SK-N-SH (cell line): Measurements from ENCODE around the gene RGMA. TPM values are rescaled to one million over a fixed set of nuclear protein-coding genes. Genes with fewer than 3 reads are reported as not detected.

Experiments used
- CTCF ChIA-PET: fragments of 300-600, 350-600 bp; formaldehyde crosslinking; extraction: SDS; loops from one replicate; lab custom pipeline; 2021; lab: Yijun Ruan, JAX
- POLR2A ChIA-PET: fragments of 350-600 bp; sonication (Branson Sonifier 250); formaldehyde crosslinking; extraction: SDS; loops from one replicate; lab custom pipeline; 2020; ENCODE audit warnings: antibody characterized with exemption, inconsistent platforms; lab: Yijun Ruan, JAX
- DNase-seq: peaks from one replicate; pipeline ENCODE4 v3.0.0; 2012
- H2AFZ ChIP-seq: fragments of 200-600 bp; sonication (generic); 2 replicates; pipeline ENCODE4 v1.8.1; 2016; ENCODE audit warnings: antibody characterized with exemption, mild to moderate bottlenecking, low read depth
- H3F3A ChIP-seq: fragments of 200-600 bp; sonication (generic); replicated peaks from 2 replicates; pipeline ENCODE3; 2016; ENCODE audit warnings: antibody characterized with exemption, mild to moderate bottlenecking; ENCODE audit not compliant: insufficient read depth
- H3K27ac ChIP-seq, 2 experiments: fragments of 200-500 bp in 1 of 2; fragments of 200-600 bp in 1 of 2; sonication (Bioruptor generic) in 1 of 2; sonication (generic), shearing (Covaris generic) in 1 of 2; 2 replicates each; pipeline versions ENCODE4 v1.5.1 to v1.6.1; 2014 to 2016; ENCODE audit warnings: low read depth in 2 of 2, inconsistent platforms in 1 of 2, low read length in 1 of 2, mild to moderate bottlenecking in 1 of 2, mixed read lengths in 1 of 2
- H3K27me3 ChIP-seq: fragments of 200-600 bp; sonication (generic), shearing (Covaris generic); 2 replicates; pipeline ENCODE4 v1.6.1; 2016; ENCODE audit warnings: mixed run types; ENCODE audit not compliant: insufficient read depth
- H3K36me3 ChIP-seq, 2 experiments: fragments of 200-500 bp in 1 of 2; fragments of 200-600 bp in 1 of 2; sonication (Bioruptor generic) in 1 of 2; sonication (generic) in 1 of 2; replicated peaks in 1 of 2; 2 replicates each; pipeline versions ENCODE3 to v1.5.1; 2014 to 2016; ENCODE audit warnings: low read length in 1 of 2, mild to moderate bottlenecking in 1 of 2; ENCODE audit not compliant: insufficient read depth in 2 of 2, control insufficient read depth in 1 of 2
- H3K4me1 ChIP-seq, 2 experiments: fragments of 200-500 bp in 1 of 2; fragments of 200-600 bp in 1 of 2; sonication (Bioruptor generic) in 1 of 2; sonication (generic), shearing (Covaris generic) in 1 of 2; 2 replicates each; pipeline versions ENCODE4 v1.5.1 to v1.6.1; 2014 to 2016; ENCODE audit warnings: low read depth in 1 of 2, low read length in 1 of 2, mixed run types in 1 of 2; ENCODE audit not compliant: insufficient read depth in 2 of 2, control insufficient read depth in 1 of 2
- H3K4me2 ChIP-seq: fragments of 200-600 bp; sonication (generic), shearing (Covaris generic); 2 replicates; pipeline ENCODE4 v1.6.1; 2017; ENCODE audit warnings: mixed run types
- H3K4me3 ChIP-seq, 2 experiments: fragments of 200-500 bp in 1 of 2; fragments of 200-600 bp in 1 of 2; sonication (Bioruptor generic) in 1 of 2; sonication (generic), shearing (Covaris generic) in 1 of 2; 2 replicates each; pipeline versions ENCODE4 v1.5.1 to v1.8.1; 2014 to 2016; ENCODE audit warnings: low read depth in 2 of 2, inconsistent platforms in 1 of 2, low read length in 1 of 2, mild to moderate bottlenecking in 1 of 2, mixed read lengths in 1 of 2, moderate library complexity in 1 of 2
- H3K79me2 ChIP-seq: fragments of 200-600 bp; sonication (generic); 2 replicates; pipeline ENCODE4 v1.8.1; 2017; ENCODE audit warnings: mild to moderate bottlenecking; ENCODE audit not compliant: insufficient read depth
- H3K9ac ChIP-seq: fragments of 200-600 bp; sonication (generic); 2 replicates; pipeline ENCODE4 v1.6.1; 2017; ENCODE audit warnings: mixed run types
- H3K9me2 ChIP-seq: fragments of 200-600 bp; sonication (generic); 2 replicates; pipeline ENCODE4 v1.6.1; 2017; ENCODE audit warnings: mixed run types
- H3K9me3 ChIP-seq: fragments of 200-600 bp; sonication (generic); 2 replicates; pipeline ENCODE4 v1.6.1; 2017; ENCODE audit warnings: mixed run types, mild to moderate bottlenecking, moderate library complexity
- H4K20me1 ChIP-seq: fragments of 200-600 bp; sonication (generic); 2 replicates; pipeline ENCODE4 v1.6.1; 2017; ENCODE audit warnings: mild to moderate bottlenecking, mixed run types; ENCODE audit not compliant: insufficient read depth
- CHD2 ChIP-seq: fragments of 150-350 bp; IDR thresholded peaks from 2 replicates; pipeline ENCODE4 v1.6.1; 2018; ENCODE audit warnings: low read length; ENCODE audit not compliant: partially characterized antibody
- EP300 ChIP-seq, 2 experiments: IDR thresholded peaks; 2 replicates each; pipeline versions ENCODE4 v1.4.0 to v1.6.1; 2012; ENCODE audit warnings: borderline replicate concordance in 1 of 2, low read depth in 1 of 2, low read length in 1 of 2
- FOSL2 ChIP-seq: IDR thresholded peaks from 2 replicates; pipeline ENCODE4 v1.4.0; 2012; ENCODE audit warnings: low read depth, mild to moderate bottlenecking, moderate library complexity, borderline replicate concordance
- FOXM1 ChIP-seq: IDR thresholded peaks from 2 replicates; pipeline ENCODE4 v1.4.0; 2012; ENCODE audit warnings: low read depth, mild to moderate bottlenecking
- GABPA ChIP-seq: IDR thresholded peaks from 2 replicates; pipeline ENCODE4 v1.4.0; 2012; ENCODE audit warnings: low read depth, mild to moderate bottlenecking
- IRF3 ChIP-seq: fragments of 150-350 bp; IDR thresholded peaks from 2 replicates; pipeline ENCODE4 v1.6.1; 2016; ENCODE audit warnings: mild to moderate bottlenecking, low read depth, low read length
- JUND ChIP-seq: IDR thresholded peaks from 2 replicates; pipeline ENCODE4 v1.4.0; 2012
- MAX ChIP-seq: IDR thresholded peaks from 2 replicates; pipeline ENCODE4 v1.4.0; 2012; ENCODE audit warnings: low read depth
- MXI1 ChIP-seq: IDR thresholded peaks from 2 replicates; pipeline ENCODE4 v1.6.1; 2012; ENCODE audit warnings: mild to moderate bottlenecking, low read depth, low read length, improper control_type of control experiment
- PBX3 ChIP-seq: IDR thresholded peaks from 2 replicates; pipeline ENCODE4; 2012
- RAD21 ChIP-seq: IDR thresholded peaks from 2 replicates; pipeline ENCODE4 v1.6.1; 2012; ENCODE audit warnings: mild to moderate bottlenecking, low read length
- RCOR1 ChIP-seq: fragments of 150-350 bp; IDR thresholded peaks from 2 replicates; pipeline ENCODE4 v1.6.1; 2017; ENCODE audit warnings: antibody characterized with exemption, low read length
- REST ChIP-seq: IDR thresholded peaks from 2 replicates; pipeline ENCODE4 v1.6.1; 2012; ENCODE audit warnings: mild to moderate bottlenecking, low read depth, low read length, moderate library complexity
- RFX5 ChIP-seq: IDR thresholded peaks from 2 replicates; pipeline ENCODE4 v1.6.1; 2012; ENCODE audit warnings: mild to moderate bottlenecking, improper control_type of control experiment, low read length
- SIN3A ChIP-seq: IDR thresholded peaks from 2 replicates; pipeline ENCODE4 v1.6.1; 2012; ENCODE audit warnings: low read depth, mild to moderate bottlenecking, low read length, moderate library complexity, borderline replicate concordance
- SMC3 ChIP-seq: IDR thresholded peaks from 2 replicates; pipeline ENCODE4 v1.6.1; 2012; ENCODE audit warnings: low read depth, low read length, improper control_type of control experiment
- USF2 ChIP-seq: fragments of 150-350 bp; IDR thresholded peaks from 2 replicates; pipeline ENCODE4 v1.6.1; 2017; ENCODE audit warnings: antibody characterized with exemption, low read length, low read depth, borderline replicate concordance
- WGBS: methylation state at CpG from one replicate; pipeline ENCODE4 v1.1.6; 2017; ENCODE audit warnings: low lambda C conversion rate; 5-methylcytosine and 5-hydroxymethylcytosine counted together
- polyA plus RNA-seq, 3 experiments: library from polyadenylated mRNA; depleted of rRNA; stranded (reverse); fragments of >200 nt; gene quantifications; 2 replicates each; pipeline ENCODE4 v1.2.3, GENCODE V29; 2012
- TF ChIP-seq, protein P1 (sequence below): IDR thresholded peaks from 2 replicates; pipeline ENCODE4 v1.4.0; 2012; ENCODE audit warnings: low read depth, borderline replicate concordance

RGMA gene
- polyA plus RNA-seq, 1 of the 3 experiments (the other 2 are of a cell fraction), result 1.5 TPM

DNA sequence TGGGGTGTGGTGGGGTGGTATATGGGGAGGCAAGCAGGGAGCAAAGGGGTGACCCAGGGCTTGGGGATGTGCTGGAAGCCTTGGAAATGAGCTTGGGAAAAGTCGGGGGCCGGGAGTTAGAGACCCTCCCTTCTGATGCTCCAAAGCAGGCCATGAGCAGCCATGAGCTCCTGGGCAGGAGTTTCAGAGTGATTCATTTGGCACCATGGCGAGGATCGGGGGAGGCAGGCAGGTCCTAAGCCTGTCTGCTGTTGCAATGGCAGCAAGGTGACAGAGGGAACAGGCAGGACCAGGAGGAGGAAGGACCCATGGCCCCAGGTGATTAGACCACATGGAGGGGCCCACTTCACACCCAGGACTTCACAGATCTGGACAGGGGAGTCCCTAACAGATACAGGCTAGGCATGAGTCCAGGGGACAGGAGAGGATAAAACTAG is 21.3 kb downstream of the RGMA start (continued):
- TF ChIP-seq GABPA (no peak), FOSL2 (no peak), JUND (no peak), CHD2 (no peak), USF2 (no peak)
- TF ChIP-seq, all 33 proteins: peak for 0

- POLR2A ChIA-PET, result no interaction called here
Measured at GRCh38 chr15:93066834-93067648, 22.0 kb downstream of the RGMA start.

More at GRCh38 chr15:93066834-93067648, 22.0 kb downstream of the RGMA start:
- H3K27ac ChIP-seq, result no peak overlapping the region
- CTCF ChIA-PET, result interaction anchor here (0.6 to 0.9 kb wide), 2 partner anchors 20 to 99 kb away, joined by 4 to 5 read pairs; no protein-coding TSS in a partner anchor
- H3K4me1 ChIP-seq, result peaks cover 5 to 8% of the 10 kb centered on the region in 2 experiments
- no peaks in the 10 kb centered on the region for H3K9me3 ChIP-seq
- no peak overlapping the region for H3K9ac ChIP-seq
- no peaks in the 10 kb centered on the region; the same call in 1 of the 2 replicates for H4K20me1 ChIP-seq
- no peak overlapping the region for H3K4me3 ChIP-seq
- H3F3A ChIP-seq, result no peaks in the 10 kb centered on the region
- no peaks in the 10 kb centered on the region for H3K9me2 ChIP-seq
- no peaks in the 10 kb centered on the region for H3K36me3 ChIP-seq
- H2AFZ ChIP-seq, result no peak overlapping the region
- no peak overlapping the region for H3K4me2 ChIP-seq
- H3K79me2 ChIP-seq, result no peaks in the 10 kb centered on the region
- TF ChIP-seq EP300 (IDR thresholded peaks at IDR 0.05; ENCODE audit: borderline replicate concordance in 1 of 2, low read depth in 1 of 2, low read length in 1 of 2), result no peak
- no peak for TF ChIP-seq PBX3
- TF ChIP-seq MXI1, result no peak
- no peak for TF ChIP-seq FOXM1
- TF ChIP-seq RFX5, result no peak
- no peak for TF ChIP-seq SMC3
- TF ChIP-seq CHD2, result no peak
- TF ChIP-seq REST, result no peak
- no peak for TF ChIP-seq IRF3
- TF ChIP-seq, protein P1, sequence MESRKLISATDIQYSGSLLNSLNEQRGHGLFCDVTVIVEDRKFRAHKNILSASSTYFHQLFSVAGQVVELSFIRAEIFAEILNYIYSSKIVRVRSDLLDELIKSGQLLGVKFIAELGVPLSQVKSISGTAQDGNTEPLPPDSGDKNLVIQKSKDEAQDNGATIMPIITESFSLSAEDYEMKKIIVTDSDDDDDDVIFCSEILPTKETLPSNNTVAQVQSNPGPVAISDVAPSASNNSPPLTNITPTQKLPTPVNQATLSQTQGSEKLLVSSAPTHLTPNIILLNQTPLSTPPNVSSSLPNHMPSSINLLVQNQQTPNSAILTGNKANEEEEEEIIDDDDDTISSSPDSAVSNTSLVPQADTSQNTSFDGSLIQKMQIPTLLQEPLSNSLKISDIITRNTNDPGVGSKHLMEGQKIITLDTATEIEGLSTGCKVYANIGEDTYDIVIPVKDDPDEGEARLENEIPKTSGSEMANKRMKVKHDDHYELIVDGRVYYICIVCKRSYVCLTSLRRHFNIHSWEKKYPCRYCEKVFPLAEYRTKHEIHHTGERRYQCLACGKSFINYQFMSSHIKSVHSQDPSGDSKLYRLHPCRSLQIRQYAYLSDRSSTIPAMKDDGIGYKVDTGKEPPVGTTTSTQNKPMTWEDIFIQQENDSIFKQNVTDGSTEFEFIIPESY, result no peak
- TF ChIP-seq RCOR1, result no peak
- no peak for TF ChIP-seq SIN3A
- TF ChIP-seq MAX, result no peak
- no peak for TF ChIP-seq RAD21
- 46% methylated on average over 7 of the region's 7 CpGs for WGBS
- H3K27me3 ChIP-seq, result no peaks in the 10 kb centered on the region
- DNase-seq, result no peak
